Ovary (tissue), 9 donors: ENCODE data around the gene IL23A. TPM values are rescaled to one million over a fixed set of nuclear protein-coding genes. Genes with fewer than 3 reads are reported as not detected.
"Not testable (repeated sequence)": the region's sequence is repeated elsewhere in the genome, so short reads cannot be mapped to it uniquely, and the experiment has no call there.

ENCODE experiments used
- DNase-seq, 5 donors: peaks; one replicate each; pipeline ENCODE4 v3.0.0-alpha.2; 2019 to 2020
- H3K27ac ChIP-seq, 2 donors: fragments of 200-600 bp; one replicate each; pipeline versions ENCODE4 v1.5.1 to v1.8.0; 2019 to 2022
- H3K27me3 ChIP-seq: fragments of 200-600 bp; one replicate; pipeline ENCODE4 v1.8.0; 2022
- H3K36me3 ChIP-seq: fragments of 200-600 bp; sonication (generic); one replicate; pipeline ENCODE4 v1.5.1; 2019
- H3K4me1 ChIP-seq: one replicate; pipeline ENCODE4 v1.8.1; 2013; ENCODE audit warnings: mild to moderate bottlenecking, moderate library complexity; ENCODE audit not compliant: insufficient read depth
- H3K4me3 ChIP-seq: fragments of 200-600 bp; sonication (generic); one replicate; pipeline ENCODE4 v1.5.1; 2017
- H3K9me3 ChIP-seq, 2 donors: fragments of 200-600 bp in 1 of 2; sonication (generic) in 1 of 2; one replicate each; pipeline versions ENCODE4 v1.5.1 to v1.8.1; 2013 to 2019; ENCODE audit warnings: mild to moderate bottlenecking in 1 of 2, moderate library complexity in 1 of 2
- EP300 ChIP-seq: sonication (generic); formaldehyde crosslinking; IDR thresholded peaks from one replicate; pipeline ENCODE4 v1.6.1; 2017; ENCODE audit warnings: antibody characterized with exemption
- POLR2A ChIP-seq: fragments of 450-650 bp; IDR thresholded peaks from one replicate; pipeline ENCODE4 v1.6.1; 2017; ENCODE audit warnings: antibody characterized with exemption, mild to moderate bottlenecking, moderate library complexity
- WGBS, 3 donors: extraction: QIAGEN DNeasy Blood & Tissue Kit in 1 of 3; methylation state at CpG; one replicate each; pipeline versions ENCODE4 v1.1.5 to v1.1.7; 2013 to 2017; 5-methylcytosine and 5-hydroxymethylcytosine counted together
- intact Hi-C, 4 donors: fragments of 100-400 bp; cut with DNase I; formaldehyde crosslinking; loops; one replicate each; pipeline versions ENCODE4 v1.11.0 to v1.15.1; 2022 to 2023
- polyA plus RNA-seq, 2 donors: library from polyadenylated mRNA; stranded (reverse); fragments of 200-250 nt in 1 of 2; fragments of 350-450 nt in 1 of 2; fragmentation: Illumina TruSeq in 1 of 2; extraction: RNeasy Lipid Tissue Mini Kit (QIAGEN cat#74804) in 1 of 2; gene quantifications; one replicate each; pipeline ENCODE4 v1.2.3, GENCODE V29; 2013 to 2014
- total RNA-seq, 7 donors: library from RNA; depleted of rRNA in 2 of 7; stranded (reverse); fragments of >200 nt in 2 of 7; fragmentation: NEBNext Ultra II Directional in 3 of 7; extraction: Animal tissue kit (Norgen Biotek cat#: 25700) in 3 of 7; gene quantifications; one replicate each; pipeline versions ENCODE4 v1.1.0 to v1.2.4, GENCODE V29; 2016 to 2023
- TF ChIP-seq, protein P1 (sequence below), 3 donors: fragments of 450-650 bp in 2 of 3; fragments of 200-600 bp in 1 of 3; IDR thresholded peaks; one replicate each; pipeline versions ENCODE4 v1.5.1 to v1.8.0; 2016 to 2022; ENCODE audit warnings: antibody characterized with exemption in 3 of 3, mild to moderate bottlenecking in 1 of 3
- donor health status: DM: no; HTN: no; CAD: no; lungs with moderate emphysema.
- donor health status: DM: no; HTN: no; CAD: no.
- donor health status: Bipolar disorder and iron deficiency.
- donor health status: DM: yes; HTN: yes; CAD: no.
- donor health status: DM: no; HTN: no; CAD: no.
- donor health status: DM: yes; HTN: yes; CAD: no.

IL23A gene
- total and polyA plus RNA-seq, 9 donors, result 0.16 to 0.35 (median 0.23) TPM; not detected in 6

DNA sequence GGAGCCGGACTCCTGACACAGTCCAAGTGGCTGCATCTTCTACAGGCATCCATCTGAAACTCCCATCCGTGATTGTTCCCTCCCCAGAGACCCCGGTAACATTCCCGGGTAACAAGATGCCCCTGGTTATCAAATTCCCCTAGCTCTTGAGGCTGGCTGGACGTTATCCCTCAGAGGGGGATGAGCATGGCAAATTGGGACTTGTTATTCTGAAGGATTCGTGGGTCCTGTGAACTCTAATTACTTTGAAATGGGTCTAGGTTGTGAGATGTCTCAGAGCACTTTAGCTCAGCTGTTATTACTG lies 4.2 kb upstream of the IL23A start:
- Histone ChIP-seq H3K27me3 (no peaks in the 10 kb centered on the region), H3K9me3 (no peaks in the 10 kb centered on the region), H3K4me3 (peak overlapping the region; percentile 49), H3K27ac (peak overlapping the region; percentile 91 to 93), H3K36me3 (no peaks in the 10 kb centered on the region), H3K4me1 (peaks cover 7% of the 10 kb centered on the region)
- DNase-seq, result no peak
- TF ChIP-seq, protein P1, sequence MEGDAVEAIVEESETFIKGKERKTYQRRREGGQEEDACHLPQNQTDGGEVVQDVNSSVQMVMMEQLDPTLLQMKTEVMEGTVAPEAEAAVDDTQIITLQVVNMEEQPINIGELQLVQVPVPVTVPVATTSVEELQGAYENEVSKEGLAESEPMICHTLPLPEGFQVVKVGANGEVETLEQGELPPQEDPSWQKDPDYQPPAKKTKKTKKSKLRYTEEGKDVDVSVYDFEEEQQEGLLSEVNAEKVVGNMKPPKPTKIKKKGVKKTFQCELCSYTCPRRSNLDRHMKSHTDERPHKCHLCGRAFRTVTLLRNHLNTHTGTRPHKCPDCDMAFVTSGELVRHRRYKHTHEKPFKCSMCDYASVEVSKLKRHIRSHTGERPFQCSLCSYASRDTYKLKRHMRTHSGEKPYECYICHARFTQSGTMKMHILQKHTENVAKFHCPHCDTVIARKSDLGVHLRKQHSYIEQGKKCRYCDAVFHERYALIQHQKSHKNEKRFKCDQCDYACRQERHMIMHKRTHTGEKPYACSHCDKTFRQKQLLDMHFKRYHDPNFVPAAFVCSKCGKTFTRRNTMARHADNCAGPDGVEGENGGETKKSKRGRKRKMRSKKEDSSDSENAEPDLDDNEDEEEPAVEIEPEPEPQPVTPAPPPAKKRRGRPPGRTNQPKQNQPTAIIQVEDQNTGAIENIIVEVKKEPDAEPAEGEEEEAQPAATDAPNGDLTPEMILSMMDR (IDR thresholded peaks at IDR 0.05), result no peak
- TF ChIP-seq POLR2A, result no peak
- no peak for TF ChIP-seq EP300
- WGBS, 3 donors, result 6 to 7% (median 7%) methylated on average over 6 of the region's 6 CpGs
- intact Hi-C loops, result loop anchor here in 1 of 4 donors (10.0 kb wide), 1 partner anchor 130 kb away; the partner anchor contains the start of gene SPRYD4

DNA sequence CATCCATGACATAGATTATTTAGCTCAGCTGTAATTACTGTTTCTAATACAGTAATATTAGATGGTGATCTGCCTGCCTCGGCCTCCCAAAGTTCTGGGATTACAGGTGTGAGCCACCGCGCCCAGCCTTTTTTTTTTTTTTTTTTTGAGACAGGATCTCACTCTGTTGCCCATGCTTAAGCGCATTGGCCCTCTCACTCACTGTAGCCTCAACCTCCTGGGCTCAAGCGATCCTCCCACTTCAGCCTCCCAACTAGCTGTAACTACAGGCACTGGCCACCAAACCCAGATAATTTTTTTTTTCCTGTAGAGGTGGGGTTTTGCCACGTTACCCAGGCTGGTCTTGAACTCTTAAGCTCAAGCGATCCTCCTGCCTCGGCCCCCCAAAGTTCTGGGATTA lies 3.2 kb upstream of the IL23A start:
- H3K27me3 ChIP-seq, H3K27ac ChIP-seq, H3K9me3 ChIP-seq, DNase-seq, H3K4me1 ChIP-seq, H3K36me3 ChIP-seq, H3K4me3 ChIP-seq: not testable (repeated sequence)
- WGBS, 3 donors, result 94 to 95% (median 94%) methylated on average over 8 of the region's 8 CpGs
- intact Hi-C loops, result loop anchor here in 1 of 4 donors (10.0 kb wide), 1 partner anchor 129 kb away; the partner anchor contains the start of gene SPRYD4

DNA sequence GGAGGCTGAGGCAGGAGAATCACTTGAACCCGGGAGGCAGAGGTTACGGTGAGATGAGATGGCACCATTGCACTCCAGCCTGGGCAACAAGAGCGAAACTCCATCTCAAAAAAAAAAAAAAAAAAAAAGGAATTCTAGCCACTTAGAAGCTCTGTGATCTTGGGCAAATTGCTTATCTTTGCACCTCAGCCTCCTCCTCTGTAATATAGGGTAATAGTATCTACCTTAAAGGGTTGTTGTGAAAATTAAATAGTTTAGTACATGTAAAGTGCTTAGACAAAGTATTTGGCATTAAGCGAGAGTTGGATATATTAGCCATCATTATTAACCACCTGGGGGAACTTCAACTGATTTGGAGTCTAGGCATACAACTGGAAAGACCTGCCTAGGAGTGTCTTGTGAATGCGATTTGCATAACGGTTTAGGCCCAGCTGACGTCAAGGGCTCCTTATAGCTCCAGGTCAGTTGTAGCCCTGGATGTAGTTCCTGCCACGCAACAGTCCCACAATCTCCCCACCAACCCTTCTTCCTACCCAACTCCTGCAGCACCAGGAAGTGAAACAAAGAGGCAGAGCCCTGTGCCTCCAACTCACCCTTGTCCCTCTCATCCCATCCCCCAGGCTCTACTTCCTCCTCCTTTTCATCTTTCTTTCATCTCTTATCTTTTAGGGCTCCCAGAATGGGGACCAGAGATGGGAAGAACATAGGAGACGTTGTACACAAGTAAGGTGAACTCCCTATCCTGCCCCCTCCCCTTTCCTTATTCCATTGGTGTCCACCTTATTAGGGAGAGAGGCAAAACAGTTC lies 2.1 kb upstream of the IL23A start:
- no peak for DNase-seq
- Histone ChIP-seq H3K9me3 (no peaks in the 10 kb centered on the region), H3K36me3 (no peaks in the 10 kb centered on the region), H3K27ac (no peak overlapping the region), H3K4me3 (no peak overlapping the region), H3K27me3 (no peaks in the 10 kb centered on the region), H3K4me1 (peaks cover 7% of the 10 kb centered on the region)
- TF ChIP-seq EP300 (no peak), POLR2A (no peak)
- TF ChIP-seq, protein P1 (IDR thresholded peaks at IDR 0.05), result no peak
- intact Hi-C loops, result loop anchor here in 1 of 4 donors (10.0 kb wide), 1 partner anchor 128 kb away; the partner anchor contains the start of gene SPRYD4
- WGBS, 3 donors, result 79 to 84% (median 83%) methylated on average over 9 of the region's 9 CpGs

DNA sequence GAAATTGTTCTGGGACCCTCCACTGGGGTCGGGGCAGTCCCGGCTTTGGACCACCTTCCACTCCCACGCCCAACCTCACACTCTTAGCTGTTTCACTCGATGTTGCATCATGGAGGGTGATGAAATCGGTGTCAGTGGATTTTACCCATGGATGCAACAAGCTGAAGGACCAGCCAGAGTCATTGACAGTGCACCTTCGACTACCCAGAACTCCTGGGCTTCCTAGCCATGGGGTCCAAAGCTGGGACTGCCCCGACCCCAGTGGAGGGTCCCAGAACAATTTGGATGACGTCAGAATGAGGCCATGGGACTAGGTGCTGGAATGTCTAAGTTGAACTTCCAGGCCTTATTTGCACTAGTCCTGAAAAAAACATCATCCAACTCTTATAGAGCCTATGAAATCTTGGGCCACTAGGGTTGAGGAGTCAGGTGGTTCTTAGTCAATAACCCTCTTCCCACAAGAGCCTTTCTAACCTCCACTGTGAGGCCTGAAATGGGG lies 882 bp upstream of the IL23A start:
- DNase-seq, result no peak

More for the DNA sequence above, 882 bp upstream of the IL23A start:
- TF ChIP-seq, protein P1 (IDR thresholded peaks at IDR 0.05), result no peak
- TF ChIP-seq POLR2A (no peak), EP300 (no peak)
- Histone ChIP-seq H3K4me1 (peaks cover 4% of the 10 kb centered on the region), H3K27ac (no peak overlapping the region), H3K4me3 (no peak overlapping the region), H3K36me3 (no peaks in the 10 kb centered on the region), H3K27me3 (no peaks in the 10 kb centered on the region), H3K9me3 (no peaks in the 10 kb centered on the region)
- WGBS, 3 donors, result 77 to 85% (median 84%) methylated on average over 8 of the region's 8 CpGs
- intact Hi-C loops, result loop anchor here in 1 of 4 donors (10.0 kb wide), 1 partner anchor 127 kb away; the partner anchor contains the start of gene SPRYD4
